ENCODE measurements around the gene MYT1. TPM values are rescaled to one million over a fixed set of nuclear protein-coding genes. Genes with fewer than 3 reads are reported as not detected.

Gene MYT1
- total RNA-seq, 1 donor from 2014 or later = not detected

- no peaks in the 10 kb centered on the region for H3K36me3 ChIP-seq (ENCODE audit: control insufficient read depth, insufficient read depth, low read length)
- no peak for TF ChIP-seq CTCF (IDR thresholded peaks at IDR 0.05; ENCODE audit: insufficient read depth, low read length, poor library complexity, severe bottlenecking)
- no peak for DNase-seq (ENCODE audit: low read depth)
- H3K27me3 ChIP-seq (ENCODE audit: control insufficient read depth, insufficient read depth, low read length) = no peaks in the 10 kb centered on the region
- peak within 1 kb of the TSS; percentile 58 for H3K4me3 ChIP-seq (ENCODE audit: low read depth, low read length)
These were observed 91.4 kb downstream of the MYT1 start, which contains the start of gene PCMTD2 for GRCh38 chr20:64255361-64256281. TSS of gene PCMTD2 (plus strand) at chr20:64255748. CDS start at chr20:64259966, 4,218 bp downstream.

GRCh38 chr20:64256282-64256935, 92.2 kb downstream of the MYT1 start:
- Histone ChIP-seq H3K4me3 (ENCODE audit: low read depth, low read length) (peak overlapping the region; percentile 58), H3K27me3 (ENCODE audit: control insufficient read depth, insufficient read depth, low read length) (no peaks in the 10 kb centered on the region), H3K36me3 (ENCODE audit: control insufficient read depth, insufficient read depth, low read length) (no peaks in the 10 kb centered on the region)
- DNase-seq (ENCODE audit: low read depth) = no peak
- TF ChIP-seq CTCF (IDR thresholded peaks at IDR 0.05; ENCODE audit: insufficient read depth, low read length, poor library complexity, severe bottlenecking) = no peak

GRCh38 chr20:64257107-64257757, 93.0 kb downstream of the MYT1 start:
- Histone ChIP-seq H3K4me3 (ENCODE audit: low read depth, low read length) (no peak overlapping the region), H3K27me3 (ENCODE audit: control insufficient read depth, insufficient read depth, low read length) (no peaks in the 10 kb centered on the region), H3K36me3 (ENCODE audit: control insufficient read depth, insufficient read depth, low read length) (no peaks in the 10 kb centered on the region)
- DNase-seq (ENCODE audit: low read depth) = no peak
- no peak for TF ChIP-seq CTCF (IDR thresholded peaks at IDR 0.05; ENCODE audit: insufficient read depth, low read length, poor library complexity, severe bottlenecking)

GRCh38 chr20:64258071-64258823, 94.0 kb downstream of the MYT1 start:
- TF ChIP-seq CTCF (IDR thresholded peaks at IDR 0.05; ENCODE audit: insufficient read depth, low read length, poor library complexity, severe bottlenecking) = no peak
- Histone ChIP-seq H3K36me3 (ENCODE audit: control insufficient read depth, insufficient read depth, low read length) (no peaks in the 10 kb centered on the region), H3K27me3 (ENCODE audit: control insufficient read depth, insufficient read depth, low read length) (no peaks in the 10 kb centered on the region), H3K4me3 (ENCODE audit: low read depth, low read length) (no peak overlapping the region)
- DNase-seq (ENCODE audit: low read depth) = no peak

GRCh38 chr20:64260239-64260638, 96.0 kb downstream of the MYT1 start:
- no peaks in the 10 kb centered on the region for H3K27me3 ChIP-seq (ENCODE audit: control insufficient read depth, insufficient read depth, low read length)
- no peak for DNase-seq (ENCODE audit: low read depth)
- TF ChIP-seq CTCF (IDR thresholded peaks at IDR 0.05; ENCODE audit: insufficient read depth, low read length, poor library complexity, severe bottlenecking) = no peak
- no peaks in the 10 kb centered on the region for H3K36me3 ChIP-seq (ENCODE audit: control insufficient read depth, insufficient read depth, low read length)
- H3K4me3 ChIP-seq (ENCODE audit: low read depth, low read length) = no peak overlapping the region
